Osteoblast (primary cell): ENCODE data around the gene TMED3. TPM values are rescaled to one million over a fixed set of nuclear protein-coding genes. Genes with fewer than 3 reads are reported as not detected.
"Not testable (repeated sequence)": the region's sequence is repeated elsewhere in the genome, so short reads cannot be mapped to it uniquely, and the experiment has no call there.

Experiments used
- DNase-seq: peaks from one replicate; pipeline ENCODE4 v3.0.0; 2011; ENCODE audit warnings: low spot score, mixed read lengths; ENCODE audit not compliant: insufficient read length; ENCODE audit errors: missing footprints
- H2AFZ ChIP-seq: 2 replicates; pipeline ENCODE4 v1.6.0; 2011; ENCODE audit warnings: mild to moderate bottlenecking, low read length
- H3K27ac ChIP-seq: 2 replicates; pipeline ENCODE4 v1.5.1; 2011; ENCODE audit warnings: mild to moderate bottlenecking, low read depth, low read length, moderate library complexity
- H3K27me3 ChIP-seq: 2 replicates; pipeline ENCODE4 v1.6.0; 2012; ENCODE audit warnings: mild to moderate bottlenecking, control low read depth, inconsistent platforms, low read length, moderate library complexity; ENCODE audit not compliant: insufficient read depth
- H3K36me3 ChIP-seq: 2 replicates; pipeline ENCODE4 v1.5.1; 2011; ENCODE audit warnings: mild to moderate bottlenecking, low read length, control low read depth, moderate library complexity; ENCODE audit not compliant: insufficient read depth
- H3K4me1 ChIP-seq: 2 replicates; pipeline ENCODE4 v1.5.1; 2011; ENCODE audit warnings: mild to moderate bottlenecking, low read length, control low read depth, moderate library complexity; ENCODE audit not compliant: insufficient read depth
- H3K4me2 ChIP-seq: 2 replicates; pipeline ENCODE4 v1.6.0; 2011; ENCODE audit warnings: mild to moderate bottlenecking, low read length; ENCODE audit not compliant: insufficient read depth
- H3K4me3 ChIP-seq: fragments of 200-600 bp; sonication (generic); 3 replicates; pipeline ENCODE4 v1.5.1; 2012; ENCODE audit warnings: mild to moderate bottlenecking, low read length, inconsistent platforms; ENCODE audit not compliant: insufficient read depth
- H3K79me2 ChIP-seq: 2 replicates; pipeline ENCODE4 v1.6.0; 2012; ENCODE audit warnings: mild to moderate bottlenecking, low read length, control low read depth, inconsistent platforms; ENCODE audit not compliant: insufficient read depth
- H3K9me3 ChIP-seq: 2 replicates; pipeline ENCODE4 v1.5.1; 2011; ENCODE audit warnings: low read depth, low read length, control low read depth
- H4K20me1 ChIP-seq: 2 replicates; pipeline ENCODE4 v1.6.0; 2012; ENCODE audit warnings: mild to moderate bottlenecking, low read length, control low read depth; ENCODE audit not compliant: insufficient read depth
- CTCF ChIP-seq: IDR thresholded peaks from 2 replicates; pipeline ENCODE4 v1.5.1; 2011; ENCODE audit warnings: mild to moderate bottlenecking, low read depth, low read length, moderate library complexity; ENCODE audit errors: extremely low read depth
- total RNA-seq: library from RNA; depleted of rRNA; stranded (reverse); fragments of >200 nt; gene quantifications from 2 replicates; pipeline ENCODE4 v1.2.3, GENCODE V29; 2012

The TMED3 gene
- total RNA-seq, 1 donor = 154 TPM

GRCh38 chr15:79314186-79314585 is 3.3 kb downstream of the TMED3 start:
- peaks cover 12% of the 10 kb centered on the region for H3K4me1 ChIP-seq
- peaks cover 55% of the 10 kb centered on the region for H4K20me1 ChIP-seq
- TF ChIP-seq CTCF = no peak
- no peak overlapping the region for H3K4me3 ChIP-seq
- no peaks in the 10 kb centered on the region for H3K9me3 ChIP-seq
- H3K27ac ChIP-seq = no peak overlapping the region
- DNase-seq = no peak
- no peak overlapping the region for H3K4me2 ChIP-seq
- peaks cover 80% of the 10 kb centered on the region for H3K79me2 ChIP-seq
- H3K27me3 ChIP-seq = peaks cover 5% of the 10 kb centered on the region
- H2AFZ ChIP-seq = no peak overlapping the region
- H3K36me3 ChIP-seq = peaks cover 60% of the 10 kb centered on the region

GRCh38 chr15:79314811-79315210 is 3.9 kb downstream of the TMED3 start:
- Histone ChIP-seq H3K4me3 (no peak overlapping the region), H3K79me2 (peaks cover 86% of the 10 kb centered on the region), H3K27me3 (peaks cover 3% of the 10 kb centered on the region), H3K36me3 (peaks cover 60% of the 10 kb centered on the region), H4K20me1 (peaks cover 56% of the 10 kb centered on the region), H3K4me1 (peaks cover 12% of the 10 kb centered on the region), H2AFZ (no peak overlapping the region), H3K4me2 (no peak overlapping the region), H3K9me3 (no peaks in the 10 kb centered on the region), H3K27ac (no peak overlapping the region)
- DNase-seq = no peak
- TF ChIP-seq CTCF = no peak

- Histone ChIP-seq H3K27me3 (no peaks in the 10 kb centered on the region), H3K79me2 (peaks cover 90% of the 10 kb centered on the region), H3K36me3 (peaks cover 64% of the 10 kb centered on the region), H3K27ac (no peak overlapping the region), H2AFZ (no peak overlapping the region), H3K4me3 (no peak overlapping the region), H4K20me1 (peaks cover 61% of the 10 kb centered on the region), H3K4me1 (peaks cover 8% of the 10 kb centered on the region), H3K9me3 (no peaks in the 10 kb centered on the region), H3K4me2 (no peak overlapping the region)
- no peak for TF ChIP-seq CTCF
- DNase-seq = no peak
Measured at GRCh38 chr15:79315623-79316328, 4.9 kb downstream of the TMED3 start.

- H3K9me3 ChIP-seq = no peaks in the 10 kb centered on the region
- TF ChIP-seq CTCF = no peak
- no peak overlapping the region for H3K4me3 ChIP-seq
- peaks cover 92% of the 10 kb centered on the region for H3K79me2 ChIP-seq
- H3K4me2 ChIP-seq = no peak overlapping the region
- no peaks in the 10 kb centered on the region for H3K27me3 ChIP-seq
- DNase-seq = no peak
- no peak overlapping the region for H3K27ac ChIP-seq
- peaks cover 6% of the 10 kb centered on the region for H3K4me1 ChIP-seq
- H2AFZ ChIP-seq = no peak overlapping the region
- peaks cover 71% of the 10 kb centered on the region for H3K36me3 ChIP-seq
- H4K20me1 ChIP-seq = peaks cover 69% of the 10 kb centered on the region
Measured at GRCh38 chr15:79316864-79317263, 6.0 kb downstream of the TMED3 start.

GRCh38 chr15:79319973-79320372 is 9.1 kb downstream of the TMED3 start:
- H3K4me1 ChIP-seq, H3K4me2 ChIP-seq, H3K27ac ChIP-seq, H3K27me3 ChIP-seq, H3K9me3 ChIP-seq, DNase-seq, H2AFZ ChIP-seq, H3K4me3 ChIP-seq: not testable (repeated sequence)
- Histone ChIP-seq H3K36me3 (peaks cover 74% of the 10 kb centered on the region), H4K20me1 (peaks cover 55% of the 10 kb centered on the region), H3K79me2 (peaks cover 77% of the 10 kb centered on the region)
